ENCODE measurements around the gene TMEM97.
"Not testable (repeated sequence)": the region's sequence is repeated elsewhere in the genome, so short reads cannot be mapped to it uniquely, and the experiment has no call there.

The TMEM97 gene

DNA sequence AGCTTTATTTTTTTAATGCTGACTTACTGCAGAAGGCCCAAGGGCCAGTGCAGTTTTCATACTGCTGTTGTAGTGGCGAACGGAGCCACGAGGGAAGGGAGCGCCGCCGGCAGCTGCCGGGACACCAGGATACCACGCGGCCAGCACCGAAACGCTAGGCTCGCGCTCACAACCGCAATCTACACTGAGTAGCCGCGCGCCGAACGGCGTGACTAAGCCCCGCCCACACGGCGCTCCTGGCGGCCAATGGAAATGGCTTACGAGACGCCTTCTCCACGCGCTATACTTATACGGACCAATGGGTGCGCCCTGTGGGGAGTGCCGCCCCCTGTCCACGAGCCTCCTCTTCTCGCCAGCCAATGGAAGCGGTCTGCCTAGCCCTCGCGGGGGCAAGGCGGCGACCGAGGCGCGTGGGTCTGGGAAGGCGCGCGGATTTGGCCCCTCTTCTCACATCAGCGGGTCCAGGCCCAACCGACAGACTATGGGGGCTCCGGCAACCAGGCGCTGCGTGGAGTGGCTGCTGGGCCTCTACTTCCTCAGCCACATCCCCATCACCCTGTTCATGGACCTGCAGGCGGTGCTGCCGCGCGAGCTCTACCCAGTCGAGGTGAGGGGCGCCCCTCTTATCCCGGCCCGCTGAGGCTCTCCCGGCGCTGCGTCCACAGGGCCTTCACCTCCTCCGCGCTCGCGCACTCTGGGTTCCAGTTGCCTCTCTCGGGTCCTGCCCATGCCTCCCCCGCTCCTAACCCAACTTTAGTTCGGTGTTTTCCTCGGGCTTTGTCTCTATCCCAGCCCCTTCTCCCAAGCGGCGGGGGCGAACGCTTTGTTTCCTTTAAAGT lies at the start of gene TMEM97:
TSS of gene TMEM97 (plus strand) at position 442 of the 839 bp plus-strand sequence. CDS start at position 482, 40 bp downstream.
- Histone ChIP-seq H3K27ac (ENCODE audit: low read length) (peak within 1 kb of the TSS; percentile 70), H3K36me3 (ENCODE audit: control insufficient read depth, low read depth, low read length) (peaks cover 6% of the 10 kb centered on the region), H3K27me3 (ENCODE audit: control insufficient read depth, insufficient read depth, low read length) (no peaks in the 10 kb centered on the region), H3K9me3 (ENCODE audit: control insufficient read depth, low read depth, low read length) (no peaks in the 10 kb centered on the region), H3K4me1 (ENCODE audit: control insufficient read depth, low read depth, low read length) (peaks cover 14% of the 10 kb centered on the region), H3K4me3 (ENCODE audit: low read length) (peak within 1 kb of the TSS; percentile 84), H3K9ac (ENCODE audit: low read length) (peak within 1 kb of the TSS; percentile 94)

DNA sequence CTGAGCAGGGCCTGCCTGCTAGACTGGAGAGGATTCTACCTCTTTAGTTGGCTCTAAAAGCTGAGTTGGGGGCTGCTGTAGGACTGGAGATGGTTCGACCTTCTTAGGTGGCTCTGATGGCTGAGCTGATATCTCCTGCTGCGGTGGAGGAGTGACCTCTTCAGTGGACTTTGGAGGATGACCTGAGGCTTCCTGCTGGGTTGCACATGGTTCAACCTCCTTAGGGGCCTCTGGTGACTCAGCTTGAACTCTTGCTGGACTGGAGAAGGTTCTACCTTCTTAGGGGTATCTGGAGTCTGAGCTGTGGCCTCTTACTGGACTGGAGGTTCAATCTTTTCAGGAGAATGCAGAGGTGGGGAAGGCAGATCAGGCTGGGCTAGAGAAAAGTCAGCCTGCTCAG lies 48.9 kb upstream of the TMEM97 start:
- Histone ChIP-seq H3K9me3 (ENCODE audit: control insufficient read depth, low read depth, low read length) (peaks cover 12% of the 10 kb centered on the region), H3K27ac (ENCODE audit: low read length) (no peak overlapping the region), H3K4me1 (ENCODE audit: control insufficient read depth, low read depth, low read length) (peaks cover 3% of the 10 kb centered on the region), H3K4me3 (ENCODE audit: low read length) (no peak overlapping the region), H3K36me3 (ENCODE audit: control insufficient read depth, low read depth, low read length) (no peaks in the 10 kb centered on the region), H3K9ac (ENCODE audit: low read length) (no peak overlapping the region), H3K27me3 (ENCODE audit: control insufficient read depth, insufficient read depth, low read length) (no peaks in the 10 kb centered on the region)

DNA sequence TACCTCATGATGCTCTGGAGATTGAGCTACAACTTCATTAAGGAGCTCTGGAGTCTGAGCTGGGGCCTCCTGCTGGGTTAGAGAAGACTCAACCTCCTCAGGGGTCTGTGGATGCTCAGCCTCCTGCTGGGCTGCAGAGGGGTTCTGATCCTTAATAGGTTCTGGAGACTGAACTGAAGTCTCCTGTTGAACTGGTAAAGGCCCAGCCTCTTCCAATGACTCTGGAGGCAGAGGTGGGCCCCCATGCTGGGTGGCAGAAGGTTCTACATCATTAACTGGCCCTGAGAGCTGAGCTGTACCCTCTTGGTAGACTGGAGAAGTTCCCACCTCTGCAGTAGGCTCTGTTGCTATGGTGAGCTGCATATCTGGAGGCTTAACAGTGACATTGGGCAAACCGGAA lies 48.1 kb upstream of the TMEM97 start:
- H3K4me3 ChIP-seq (ENCODE audit: low read length): no peak overlapping the region
- no peak overlapping the region for H3K9ac ChIP-seq (ENCODE audit: low read length)
- peaks cover 3% of the 10 kb centered on the region for H3K4me1 ChIP-seq (ENCODE audit: control insufficient read depth, low read depth, low read length)
- H3K9me3 ChIP-seq (ENCODE audit: control insufficient read depth, low read depth, low read length): peaks cover 8% of the 10 kb centered on the region
- H3K27me3 ChIP-seq (ENCODE audit: control insufficient read depth, insufficient read depth, low read length): no peaks in the 10 kb centered on the region
- no peaks in the 10 kb centered on the region for H3K36me3 ChIP-seq (ENCODE audit: control insufficient read depth, low read depth, low read length)
- no peak overlapping the region for H3K27ac ChIP-seq (ENCODE audit: low read length)

DNA sequence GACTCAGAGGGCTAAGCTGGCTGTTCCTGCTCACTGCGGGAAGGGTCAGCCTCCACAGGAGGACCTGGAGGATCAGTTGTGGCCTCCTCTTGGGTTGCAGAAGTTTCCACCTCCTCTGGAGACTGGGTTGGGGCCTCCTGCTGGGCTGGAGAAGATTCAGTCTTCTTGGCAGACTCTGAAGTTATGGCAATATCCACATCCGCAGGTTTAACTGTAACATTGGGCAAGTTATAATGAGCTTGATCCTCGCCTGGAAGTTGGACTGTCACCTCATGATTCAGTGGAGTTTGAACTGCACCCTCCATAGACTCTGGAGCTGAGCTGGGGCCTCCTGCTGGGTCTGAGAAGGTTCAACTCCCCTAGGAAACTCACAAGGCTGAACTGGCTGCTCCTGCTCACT lies 47.6 kb upstream of the TMEM97 start:
- Histone ChIP-seq H3K9ac (ENCODE audit: low read length) (no peak overlapping the region), H3K9me3 (ENCODE audit: control insufficient read depth, low read depth, low read length) (peaks cover 5% of the 10 kb centered on the region), H3K27ac (ENCODE audit: low read length) (no peak overlapping the region), H3K27me3 (ENCODE audit: control insufficient read depth, insufficient read depth, low read length) (no peaks in the 10 kb centered on the region), H3K4me3 (ENCODE audit: low read length) (no peak overlapping the region), H3K4me1 (ENCODE audit: control insufficient read depth, low read depth, low read length) (peaks cover 3% of the 10 kb centered on the region), H3K36me3 (ENCODE audit: control insufficient read depth, low read depth, low read length) (no peaks in the 10 kb centered on the region)

DNA sequence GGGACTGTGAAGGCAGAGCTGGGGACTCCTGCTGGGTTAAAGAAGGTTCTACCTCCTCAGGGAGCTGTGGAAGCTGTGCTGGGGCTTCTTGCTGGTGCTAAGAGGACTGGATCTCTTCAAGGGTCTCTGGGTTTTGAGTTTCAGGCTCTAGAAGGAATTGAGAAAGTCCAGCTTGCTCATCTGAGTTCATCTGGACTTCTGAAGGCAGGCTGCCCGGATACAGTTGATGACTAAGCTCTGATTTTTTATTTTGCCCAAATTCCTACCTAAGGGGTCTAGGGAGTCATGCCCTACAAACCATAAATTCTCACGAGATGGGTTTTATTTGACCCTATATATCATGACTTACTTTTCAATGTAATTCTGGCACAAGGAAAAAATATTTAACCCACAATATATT lies 46.8 kb upstream of the TMEM97 start:
- H3K4me1 ChIP-seq (ENCODE audit: control insufficient read depth, low read depth, low read length): peaks cover 3% of the 10 kb centered on the region
- no peaks in the 10 kb centered on the region for H3K36me3 ChIP-seq (ENCODE audit: control insufficient read depth, low read depth, low read length)
- no peaks in the 10 kb centered on the region for H3K9me3 ChIP-seq (ENCODE audit: control insufficient read depth, low read depth, low read length)
- H3K4me3 ChIP-seq (ENCODE audit: low read length): no peak overlapping the region
- H3K9ac ChIP-seq (ENCODE audit: low read length): no peak overlapping the region
- no peaks in the 10 kb centered on the region for H3K27me3 ChIP-seq (ENCODE audit: control insufficient read depth, insufficient read depth, low read length)
- no peak overlapping the region for H3K27ac ChIP-seq (ENCODE audit: low read length)

DNA sequence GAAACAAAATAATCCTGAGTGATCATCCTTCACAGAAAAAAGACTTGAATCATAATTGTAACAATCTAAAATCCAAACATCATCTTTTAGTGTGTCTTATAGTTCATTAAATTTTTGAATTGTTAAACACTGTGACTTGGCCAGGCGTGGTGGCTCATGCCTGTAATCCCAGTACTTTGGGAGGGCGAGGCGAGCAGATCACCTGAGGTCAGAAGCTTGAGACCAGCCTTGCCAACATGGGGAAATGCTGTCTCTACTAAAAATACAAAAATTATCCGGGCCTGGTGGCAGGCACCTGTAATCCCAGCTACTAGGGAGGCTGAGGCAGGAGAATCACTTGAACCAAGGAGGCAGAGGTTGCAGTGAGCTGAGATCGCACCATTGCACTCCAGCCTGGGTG lies 45.7 kb upstream of the TMEM97 start:
- not testable (repeated sequence) for H3K4me1 ChIP-seq (ENCODE audit: control insufficient read depth, low read depth, low read length); H3K9me3 ChIP-seq (ENCODE audit: control insufficient read depth, low read depth, low read length); H3K4me3 ChIP-seq (ENCODE audit: low read length); H3K27me3 ChIP-seq (ENCODE audit: control insufficient read depth, insufficient read depth, low read length); H3K36me3 ChIP-seq (ENCODE audit: control insufficient read depth, low read depth, low read length); H3K27ac ChIP-seq (ENCODE audit: low read length); H3K9ac ChIP-seq (ENCODE audit: low read length)

DNA sequence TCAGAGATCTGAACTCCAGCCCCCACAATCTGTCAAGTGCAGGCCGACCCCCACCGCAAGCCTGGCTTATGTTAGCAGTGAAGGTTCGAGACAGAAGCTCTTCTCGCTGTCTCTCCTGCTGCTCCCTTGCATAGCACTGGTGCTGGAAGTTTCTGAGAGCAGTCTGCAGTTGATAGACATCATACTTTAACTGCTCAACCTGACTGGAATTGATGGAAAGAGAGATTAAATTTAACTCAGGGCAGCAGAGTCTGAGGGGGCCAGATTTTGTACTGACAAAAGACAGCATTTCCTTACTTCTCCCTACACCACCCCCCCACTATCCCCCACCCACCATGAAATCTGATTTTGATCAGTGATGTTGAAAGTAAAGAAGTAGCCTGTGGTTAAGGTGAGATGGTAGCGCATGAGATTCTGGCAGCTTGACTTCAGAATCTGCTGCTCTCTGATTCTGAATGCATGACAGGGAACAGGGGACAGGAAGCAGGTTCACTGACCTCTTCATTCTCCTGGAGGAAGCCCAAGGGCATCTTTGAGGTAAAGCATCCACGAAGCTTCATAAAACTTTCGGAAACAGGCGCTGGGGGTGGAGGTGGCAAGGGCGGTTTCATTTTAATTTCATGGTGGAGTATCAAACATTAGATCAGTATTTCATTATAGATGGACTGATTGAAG lies 44.3 kb upstream of the TMEM97 start:
- Histone ChIP-seq H3K4me1 (ENCODE audit: control insufficient read depth, low read depth, low read length) (peaks cover 3% of the 10 kb centered on the region), H3K9me3 (ENCODE audit: control insufficient read depth, low read depth, low read length) (no peaks in the 10 kb centered on the region), H3K36me3 (ENCODE audit: control insufficient read depth, low read depth, low read length) (no peaks in the 10 kb centered on the region), H3K4me3 (ENCODE audit: low read length) (no peak overlapping the region), H3K27ac (ENCODE audit: low read length) (no peak overlapping the region), H3K27me3 (ENCODE audit: control insufficient read depth, insufficient read depth, low read length) (no peaks in the 10 kb centered on the region), H3K9ac (ENCODE audit: low read length) (no peak overlapping the region)

DNA sequence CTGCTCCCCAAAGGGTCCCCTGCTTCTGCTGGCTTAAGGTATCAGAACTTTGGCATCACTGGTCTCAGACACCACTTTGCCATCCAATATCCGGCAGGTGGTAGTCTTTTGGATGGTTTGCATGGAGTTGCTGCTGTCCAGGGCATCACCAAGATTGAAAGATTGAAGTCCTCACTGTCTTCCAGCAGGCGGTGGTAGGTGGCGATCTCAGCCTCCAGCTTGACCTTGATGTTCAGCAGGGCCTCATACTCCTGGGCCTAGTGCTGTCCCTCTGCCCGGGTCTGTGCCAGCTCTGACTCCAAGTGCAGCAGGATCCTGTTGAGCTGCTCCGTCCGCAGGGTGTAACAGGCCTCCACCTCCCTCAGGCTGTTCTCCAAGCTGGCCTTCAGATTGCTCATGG lies 43.0 kb upstream of the TMEM97 start:
- Histone ChIP-seq H3K27me3 (ENCODE audit: control insufficient read depth, insufficient read depth, low read length) (no peaks in the 10 kb centered on the region), H3K36me3 (ENCODE audit: control insufficient read depth, low read depth, low read length) (no peaks in the 10 kb centered on the region), H3K4me1 (ENCODE audit: control insufficient read depth, low read depth, low read length) (peaks cover 3% of the 10 kb centered on the region), H3K27ac (ENCODE audit: low read length) (no peak overlapping the region), H3K4me3 (ENCODE audit: low read length) (no peak overlapping the region), H3K9me3 (ENCODE audit: control insufficient read depth, low read depth, low read length) (no peaks in the 10 kb centered on the region), H3K9ac (ENCODE audit: low read length) (no peak overlapping the region)

DNA sequence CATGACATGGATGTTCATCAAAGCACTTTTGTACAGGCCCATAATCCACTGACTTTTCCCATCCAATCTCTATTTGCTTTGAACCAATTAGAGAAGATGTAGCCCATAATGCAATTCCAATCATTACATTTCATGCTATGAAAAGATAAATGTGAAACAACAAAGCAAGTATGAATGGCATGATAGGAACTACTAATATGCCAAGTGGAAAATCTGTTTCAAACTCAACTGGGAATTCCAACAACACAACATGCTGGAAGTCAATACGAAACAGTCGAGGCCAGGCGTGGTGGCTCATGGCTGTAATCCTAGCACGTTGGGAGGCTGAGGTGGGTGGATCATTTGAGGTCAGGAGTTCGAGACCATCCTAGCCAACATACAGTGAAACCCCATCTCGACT lies 39.6 kb upstream of the TMEM97 start:
- H3K9me3 ChIP-seq (ENCODE audit: control insufficient read depth, low read depth, low read length): no peaks in the 10 kb centered on the region
- no peaks in the 10 kb centered on the region for H3K27me3 ChIP-seq (ENCODE audit: control insufficient read depth, insufficient read depth, low read length)
- H3K4me3 ChIP-seq (ENCODE audit: low read length): no peak overlapping the region
- H3K36me3 ChIP-seq (ENCODE audit: control insufficient read depth, low read depth, low read length): no peaks in the 10 kb centered on the region
- no peaks in the 10 kb centered on the region for H3K4me1 ChIP-seq (ENCODE audit: control insufficient read depth, low read depth, low read length)
- no peak overlapping the region for H3K9ac ChIP-seq (ENCODE audit: low read length)
- H3K27ac ChIP-seq (ENCODE audit: low read length): no peak overlapping the region

DNA sequence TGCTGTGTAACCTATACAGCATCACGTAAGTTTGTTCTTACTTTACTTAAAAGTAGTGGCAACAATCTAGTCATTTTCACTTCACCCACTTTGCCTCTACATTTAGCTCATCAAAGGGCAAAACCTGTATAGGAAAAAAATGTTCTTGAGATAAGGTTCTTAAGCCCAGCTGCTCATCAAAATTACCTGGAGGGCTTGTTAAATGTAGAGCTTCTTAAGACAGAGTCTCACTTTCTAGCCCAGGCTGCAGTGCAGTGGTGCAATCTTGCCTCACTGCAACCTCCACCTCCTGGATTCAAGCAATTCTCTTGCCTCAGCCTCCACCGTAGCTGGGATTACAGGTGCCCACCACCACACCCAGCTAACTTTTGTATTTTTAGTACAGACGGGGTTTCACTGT lies 38.2 kb upstream of the TMEM97 start:
- no peaks in the 10 kb centered on the region for H3K27me3 ChIP-seq (ENCODE audit: control insufficient read depth, insufficient read depth, low read length)
- no peaks in the 10 kb centered on the region for H3K4me1 ChIP-seq (ENCODE audit: control insufficient read depth, low read depth, low read length)
- H3K36me3 ChIP-seq (ENCODE audit: control insufficient read depth, low read depth, low read length): no peaks in the 10 kb centered on the region
- H3K4me3 ChIP-seq (ENCODE audit: low read length): no peak overlapping the region
- H3K9me3 ChIP-seq (ENCODE audit: control insufficient read depth, low read depth, low read length): no peaks in the 10 kb centered on the region
- H3K27ac ChIP-seq (ENCODE audit: low read length): no peak overlapping the region
- H3K9ac ChIP-seq (ENCODE audit: low read length): no peak overlapping the region

DNA sequence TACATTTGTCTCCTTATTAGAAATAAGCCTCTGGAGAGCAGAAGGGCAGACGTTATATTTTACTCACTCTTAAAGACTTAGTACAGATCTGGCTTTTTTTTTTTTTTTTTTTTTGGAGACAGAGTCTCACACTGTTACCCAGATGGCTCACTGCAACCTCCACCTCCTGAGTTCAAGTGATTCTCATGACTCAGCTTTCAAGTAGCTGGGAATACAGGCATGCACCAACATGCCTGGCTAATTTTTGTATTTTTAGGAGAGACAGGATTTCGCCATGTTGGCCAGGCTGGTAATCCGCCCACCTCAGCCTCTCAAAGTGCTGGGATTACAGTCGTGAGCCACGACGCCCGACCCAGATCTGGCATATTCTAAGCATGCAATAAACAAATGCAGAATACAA lies 36.4 kb upstream of the TMEM97 start:
- Histone ChIP-seq H3K4me1 (ENCODE audit: control insufficient read depth, low read depth, low read length) (no peaks in the 10 kb centered on the region), H3K9ac (ENCODE audit: low read length) (no peak overlapping the region), H3K27ac (ENCODE audit: low read length) (no peak overlapping the region), H3K4me3 (ENCODE audit: low read length) (no peak overlapping the region), H3K27me3 (ENCODE audit: control insufficient read depth, insufficient read depth, low read length) (no peaks in the 10 kb centered on the region), H3K36me3 (ENCODE audit: control insufficient read depth, low read depth, low read length) (no peaks in the 10 kb centered on the region), H3K9me3 (ENCODE audit: control insufficient read depth, low read depth, low read length) (no peaks in the 10 kb centered on the region)

DNA sequence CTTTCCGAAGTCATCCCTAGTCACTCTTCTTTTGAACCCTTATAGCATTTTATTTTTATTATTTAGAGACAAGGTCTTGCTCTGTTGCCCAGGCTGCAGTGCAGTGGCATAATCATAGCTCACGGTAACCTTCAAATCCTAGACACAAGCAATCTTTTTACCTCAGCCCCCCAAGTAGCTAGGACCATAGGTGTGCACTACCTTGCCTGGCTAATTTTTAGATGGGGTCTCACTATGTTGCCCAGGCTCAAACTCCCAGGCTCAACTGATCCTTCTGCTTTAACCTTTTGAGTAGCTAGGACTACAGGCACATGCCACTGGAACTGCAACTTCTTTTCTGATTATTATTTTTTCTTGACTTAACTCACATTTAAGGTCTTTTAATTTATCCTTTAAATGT lies 33.0 kb upstream of the TMEM97 start:
- Histone ChIP-seq H3K4me1 (ENCODE audit: control insufficient read depth, low read depth, low read length) (no peaks in the 10 kb centered on the region), H3K9ac (ENCODE audit: low read length) (no peak overlapping the region), H3K9me3 (ENCODE audit: control insufficient read depth, low read depth, low read length) (no peaks in the 10 kb centered on the region), H3K27ac (ENCODE audit: low read length) (no peak overlapping the region), H3K4me3 (ENCODE audit: low read length) (no peak overlapping the region), H3K36me3 (ENCODE audit: control insufficient read depth, low read depth, low read length) (no peaks in the 10 kb centered on the region), H3K27me3 (ENCODE audit: control insufficient read depth, insufficient read depth, low read length) (no peaks in the 10 kb centered on the region)

Data from iPS-18a (cell line).